ENCODE data around the gene GNB2. TPM values are rescaled to one million over a fixed set of nuclear protein-coding genes. Genes with fewer than 3 reads are reported as not detected.
A peak's percentile ranks its signal among the peaks of the same experiment; 100 is the strongest.

The GNB2 gene
- total and polyA plus RNA-seq, 2 of the 13 experiments (the other 11 are each of a cell fraction or from before 2014, with no cell fraction given), result 48.3 to 67.1 TPM

- TF ChIP-seq, protein P1, sequence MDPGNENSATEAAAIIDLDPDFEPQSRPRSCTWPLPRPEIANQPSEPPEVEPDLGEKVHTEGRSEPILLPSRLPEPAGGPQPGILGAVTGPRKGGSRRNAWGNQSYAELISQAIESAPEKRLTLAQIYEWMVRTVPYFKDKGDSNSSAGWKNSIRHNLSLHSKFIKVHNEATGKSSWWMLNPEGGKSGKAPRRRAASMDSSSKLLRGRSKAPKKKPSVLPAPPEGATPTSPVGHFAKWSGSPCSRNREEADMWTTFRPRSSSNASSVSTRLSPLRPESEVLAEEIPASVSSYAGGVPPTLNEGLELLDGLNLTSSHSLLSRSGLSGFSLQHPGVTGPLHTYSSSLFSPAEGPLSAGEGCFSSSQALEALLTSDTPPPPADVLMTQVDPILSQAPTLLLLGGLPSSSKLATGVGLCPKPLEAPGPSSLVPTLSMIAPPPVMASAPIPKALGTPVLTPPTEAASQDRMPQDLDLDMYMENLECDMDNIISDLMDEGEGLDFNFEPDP (CRISPR knock-in tag; conservative IDR thresholded peaks at IDR 0.05), result 0 out of 2 replicates have a peak, but pooled peaks have one; percentile 24
- no peak for TF ChIP-seq NFE2L1 (CRISPR knock-in tag; IDR thresholded peaks at IDR 0.05; ENCODE audit: borderline replicate concordance)
- TF ChIP-seq HMGXB3 (CRISPR knock-in tag; IDR thresholded peaks at IDR 0.05; ENCODE audit: borderline replicate concordance), result peak; percentile 24; the same call in 1 of the 2 replicates
- TF ChIP-seq HNF4A (CRISPR knock-in tag; IDR thresholded peaks at IDR 0.05), result peak; percentile 90
- TF ChIP-seq ZNF350 (CRISPR knock-in tag; IDR thresholded peaks at IDR 0.05; ENCODE audit: borderline replicate concordance, low read depth), result no peak
- TF ChIP-seq GTF3A (CRISPR knock-in tag; conservative IDR thresholded peaks at IDR 0.05), result no peak
- TF ChIP-seq RFXANK (CRISPR knock-in tag; IDR thresholded peaks at IDR 0.05), result no peak
- TF ChIP-seq ZNF335 (CRISPR knock-in tag; IDR thresholded peaks at IDR 0.05), result no peak
- no peak for TF ChIP-seq ZNF101 (CRISPR knock-in tag; IDR thresholded peaks at IDR 0.05; ENCODE audit: borderline replicate concordance, low read depth)
- TF ChIP-seq ZNF577 (CRISPR knock-in tag; IDR thresholded peaks at IDR 0.05; ENCODE audit: borderline replicate concordance, low read depth), result no peak
- no peak for TF ChIP-seq ZNF75D (CRISPR knock-in tag; IDR thresholded peaks at IDR 0.05; ENCODE audit: borderline replicate concordance)
- TF ChIP-seq, protein P2, sequence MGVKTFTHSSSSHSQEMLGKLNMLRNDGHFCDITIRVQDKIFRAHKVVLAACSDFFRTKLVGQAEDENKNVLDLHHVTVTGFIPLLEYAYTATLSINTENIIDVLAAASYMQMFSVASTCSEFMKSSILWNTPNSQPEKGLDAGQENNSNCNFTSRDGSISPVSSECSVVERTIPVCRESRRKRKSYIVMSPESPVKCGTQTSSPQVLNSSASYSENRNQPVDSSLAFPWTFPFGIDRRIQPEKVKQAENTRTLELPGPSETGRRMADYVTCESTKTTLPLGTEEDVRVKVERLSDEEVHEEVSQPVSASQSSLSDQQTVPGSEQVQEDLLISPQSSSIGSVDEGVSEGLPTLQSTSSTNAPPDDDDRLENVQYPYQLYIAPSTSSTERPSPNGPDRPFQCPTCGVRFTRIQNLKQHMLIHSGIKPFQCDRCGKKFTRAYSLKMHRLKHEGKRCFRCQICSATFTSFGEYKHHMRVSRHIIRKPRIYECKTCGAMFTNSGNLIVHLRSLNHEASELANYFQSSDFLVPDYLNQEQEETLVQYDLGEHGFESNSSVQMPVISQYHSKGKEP (CRISPR knock-in tag; IDR thresholded peaks at IDR 0.05), result no peak
- TF ChIP-seq, protein P3, sequence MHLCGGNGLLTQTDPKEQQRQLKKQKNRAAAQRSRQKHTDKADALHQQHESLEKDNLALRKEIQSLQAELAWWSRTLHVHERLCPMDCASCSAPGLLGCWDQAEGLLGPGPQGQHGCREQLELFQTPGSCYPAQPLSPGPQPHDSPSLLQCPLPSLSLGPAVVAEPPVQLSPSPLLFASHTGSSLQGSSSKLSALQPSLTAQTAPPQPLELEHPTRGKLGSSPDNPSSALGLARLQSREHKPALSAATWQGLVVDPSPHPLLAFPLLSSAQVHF (CRISPR knock-in tag; IDR thresholded peaks at IDR 0.05), result no peak
- TF ChIP-seq AHDC1 (CRISPR knock-in tag; IDR thresholded peaks at IDR 0.05; ENCODE audit: borderline replicate concordance), result 0 out of 2 replicates have a peak, but pooled peaks have one; percentile 51
Observed at GRCh38 chr7:100719523-100720278, 46.2 kb downstream of the GNB2 start (continued).
